ENCODE measurements around the gene CYP3A4.

Gene CYP3A4

GRCh38 chr7:99719996-99720769 is 63.8 kb downstream of the CYP3A4 start:
- DNase-seq, result no peak

DNA sequence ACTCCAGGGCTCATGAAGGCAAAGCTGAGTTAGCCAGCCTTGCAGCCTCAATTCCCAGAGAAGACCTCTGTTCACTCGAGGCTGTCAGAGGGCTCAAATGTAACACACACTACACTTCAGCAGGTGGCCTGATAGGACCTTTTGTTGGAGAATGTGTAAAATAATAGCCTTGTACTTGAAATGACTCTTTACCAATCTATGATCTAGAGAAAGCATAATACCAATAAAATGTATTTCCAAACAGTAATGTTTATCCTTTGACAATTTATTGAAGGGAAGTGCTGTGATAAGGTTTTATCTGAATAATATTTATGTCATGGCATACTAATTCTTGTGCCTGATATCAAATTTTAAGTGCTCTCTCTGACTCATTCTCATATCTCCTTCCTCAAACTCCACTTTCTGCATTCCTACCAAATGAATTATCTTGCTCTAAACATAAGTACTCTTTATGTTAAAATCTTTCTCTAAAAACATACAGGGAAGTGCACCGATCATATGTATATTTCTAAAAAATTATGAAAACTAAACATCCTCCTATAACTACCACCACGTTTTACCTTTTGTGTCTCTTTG is 69.9 kb downstream of the CYP3A4 start:
- no peak for DNase-seq

- no peak for DNase-seq
These were observed 74.0 kb downstream of the CYP3A4 start for GRCh38 chr7:99709838-99710578.

DNA sequence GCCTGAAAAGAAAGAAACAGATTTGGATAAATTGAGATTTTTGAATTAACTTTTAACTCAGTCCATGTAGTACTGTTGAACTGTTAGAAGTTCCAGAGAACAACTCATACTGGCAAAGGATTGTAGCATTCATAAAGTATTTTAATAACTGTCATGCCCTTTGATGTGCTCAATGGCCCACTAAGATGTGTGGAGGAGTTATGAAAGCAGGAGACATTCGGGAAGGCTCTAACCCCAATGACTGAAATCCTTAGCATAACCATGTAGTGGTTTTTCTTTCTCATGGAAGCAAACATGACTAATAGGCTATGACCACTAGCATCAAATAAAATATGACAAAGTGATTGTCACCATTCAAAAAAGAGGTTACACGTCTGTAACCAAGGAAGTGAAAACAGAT is 74.7 kb downstream of the CYP3A4 start:
- no peak for DNase-seq

DNA sequence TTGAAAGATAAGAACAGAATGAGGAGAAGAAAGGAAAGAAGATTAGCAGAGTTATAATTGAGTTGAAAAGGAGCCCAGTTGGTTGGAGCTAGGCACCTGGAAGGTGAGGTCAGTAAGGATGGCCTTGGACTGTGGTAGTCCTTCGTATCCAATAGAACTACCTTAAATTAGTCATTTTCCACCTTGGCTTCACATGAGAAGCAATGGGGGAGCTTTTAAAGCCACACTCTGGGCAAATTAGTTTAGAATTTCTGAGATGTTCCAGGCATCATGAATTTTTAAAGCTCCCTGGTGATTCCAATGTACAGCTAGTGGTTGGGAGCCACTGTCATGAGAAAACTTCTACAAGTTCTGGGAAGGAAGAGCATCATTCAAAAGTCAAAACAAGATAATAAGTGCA is 76.9 kb downstream of the CYP3A4 start:
- no peak for DNase-seq

All from right hindlimb (tissue), 1 donor.